Type B pancreatic cell (in vitro differentiated cells): ENCODE measurements around the gene THSD4. TPM values are rescaled to one million over a fixed set of nuclear protein-coding genes. Genes with fewer than 3 reads are reported as not detected.

Experiments used
- DNase-seq: peaks from one replicate; pipeline ENCODE4 v3.0.0; 2021; ENCODE audit warnings: mixed read lengths; ENCODE audit not compliant: unreplicated experiment; ENCODE audit errors: extremely low spot score
- H3K27ac Mint-ChIP-seq: 2 replicates; pipeline ENCODE4 v1.8.0; 2021; ENCODE audit warnings: mild to moderate bottlenecking, mixed read lengths
- H3K27me3 Mint-ChIP-seq: 2 replicates; pipeline ENCODE4 v1.8.0; 2021; ENCODE audit warnings: mixed read lengths
- H3K36me3 Mint-ChIP-seq: 2 replicates; pipeline ENCODE4 v1.8.0; 2021; ENCODE audit warnings: mixed read lengths
- H3K4me1 Mint-ChIP-seq: one replicate; pipeline ENCODE4 v1.8.0; 2021; ENCODE audit warnings: mixed read lengths; ENCODE audit not compliant: unreplicated experiment
- H3K4me3 Mint-ChIP-seq: 2 replicates; pipeline ENCODE4 v1.8.0; 2021; ENCODE audit warnings: mild to moderate bottlenecking, mixed read lengths
- H3K9me3 Mint-ChIP-seq: 2 replicates; pipeline ENCODE4 v1.8.0; 2021; ENCODE audit warnings: mixed read lengths
- CTCF ChIP-seq: fragments of 200-600 bp; sonication (generic); conservative IDR thresholded peaks from 2 replicates; pipeline ENCODE4 v1.5.0; 2021; ENCODE audit warnings: antibody characterized with exemption, mild to moderate bottlenecking
- total RNA-seq: library from RNA; stranded (reverse); gene quantifications from 2 replicates; pipeline ENCODE4 v1.2.1, GENCODE V29; 2021; ENCODE audit warnings: low replicate concordance

Gene THSD4
- total RNA-seq, 1 donor from 2014 or later, result 43.3 TPM

- Mint-ChIP-seq H3K27ac (no peak overlapping the region), H3K4me3 (no peak overlapping the region), H3K9me3 (peaks cover 11% of the 10 kb centered on the region), H3K4me1 (peaks cover 12% of the 10 kb centered on the region), H3K27me3 (no peaks in the 10 kb centered on the region), H3K36me3 (peaks cover 32% of the 10 kb centered on the region)
- TF ChIP-seq CTCF, result no peak
- DNase-seq, result no peak
Measured at GRCh38 chr15:71756599-71757352, 641.5 kb downstream of the THSD4 start.

- Mint-ChIP-seq H3K27me3 (no peaks in the 10 kb centered on the region), H3K4me3 (no peak overlapping the region), H3K4me1 (peaks cover 4% of the 10 kb centered on the region), H3K9me3 (peaks cover 14% of the 10 kb centered on the region), H3K27ac (no peak overlapping the region), H3K36me3 (peaks cover 34% of the 10 kb centered on the region)
- DNase-seq, result no peak
- TF ChIP-seq CTCF, result no peak
Measured at GRCh38 chr15:71757741-71758530, 642.7 kb downstream of the THSD4 start.

GRCh38 chr15:71758711-71759110, 643.4 kb downstream of the THSD4 start:
- no peak for TF ChIP-seq CTCF
- no peak overlapping the region for H3K27ac Mint-ChIP-seq
- H3K36me3 Mint-ChIP-seq, result peaks cover 34% of the 10 kb centered on the region
- no peak for DNase-seq
- H3K27me3 Mint-ChIP-seq, result no peaks in the 10 kb centered on the region
- H3K4me1 Mint-ChIP-seq, result peaks cover 4% of the 10 kb centered on the region
- H3K4me3 Mint-ChIP-seq, result no peak overlapping the region
- H3K9me3 Mint-ChIP-seq, result peaks cover 14% of the 10 kb centered on the region

GRCh38 chr15:71760852-71761251, 645.6 kb downstream of the THSD4 start:
- no peak for TF ChIP-seq CTCF
- H3K27ac Mint-ChIP-seq, result no peak overlapping the region
- H3K27me3 Mint-ChIP-seq, result no peaks in the 10 kb centered on the region
- H3K4me1 Mint-ChIP-seq, result peaks cover 4% of the 10 kb centered on the region
- H3K9me3 Mint-ChIP-seq, result peaks cover 14% of the 10 kb centered on the region
- no peak overlapping the region for H3K4me3 Mint-ChIP-seq
- peaks cover 33% of the 10 kb centered on the region for H3K36me3 Mint-ChIP-seq
- DNase-seq, result no peak

GRCh38 chr15:71761649-71762048, 646.4 kb downstream of the THSD4 start:
- Mint-ChIP-seq H3K4me3 (no peak overlapping the region), H3K27ac (peak overlapping the region; percentile 16), H3K4me1 (peaks cover 4% of the 10 kb centered on the region), H3K27me3 (no peaks in the 10 kb centered on the region), H3K9me3 (peaks cover 14% of the 10 kb centered on the region), H3K36me3 (peaks cover 36% of the 10 kb centered on the region)
- DNase-seq, result no peak
- no peak for TF ChIP-seq CTCF
